HG03558 (cell line): Measurements from ENCODE around the gene ZDHHC1.

Experiments used
- ATAC-seq: cut with Tn5 transposase; IDR thresholded peaks from one replicate; pipeline ENCODE4 v1.9.1; 2021; ENCODE audit warnings: moderate number of reproducible peaks; ENCODE audit not compliant: unreplicated experiment; ENCODE audit errors: extremely low read depth

Gene ZDHHC1

GRCh38 chr16:67413978-67414911 lies 2.0 kb downstream of the ZDHHC1 start:
- no peak for ATAC-seq

DNA sequence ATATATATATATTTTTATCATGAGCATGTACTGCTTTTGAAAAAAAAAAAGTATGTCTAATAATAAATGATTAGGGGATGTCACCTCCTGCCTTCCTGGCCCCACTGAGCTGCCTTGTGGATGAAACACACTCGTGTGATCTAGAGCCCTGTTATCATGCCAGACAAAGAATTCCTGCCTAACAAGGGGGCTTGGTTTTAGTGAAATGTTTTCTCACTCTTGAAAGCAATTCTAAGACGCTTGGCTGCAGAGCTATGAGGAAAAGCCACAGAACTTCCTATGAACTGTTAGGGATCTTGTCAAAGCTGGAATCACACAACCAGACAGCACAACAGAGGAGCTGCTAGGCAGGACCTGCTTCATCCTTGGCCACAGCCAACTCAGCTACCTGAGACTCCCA lies 4.0 kb downstream of the ZDHHC1 start:
- ATAC-seq, result no peak

DNA sequence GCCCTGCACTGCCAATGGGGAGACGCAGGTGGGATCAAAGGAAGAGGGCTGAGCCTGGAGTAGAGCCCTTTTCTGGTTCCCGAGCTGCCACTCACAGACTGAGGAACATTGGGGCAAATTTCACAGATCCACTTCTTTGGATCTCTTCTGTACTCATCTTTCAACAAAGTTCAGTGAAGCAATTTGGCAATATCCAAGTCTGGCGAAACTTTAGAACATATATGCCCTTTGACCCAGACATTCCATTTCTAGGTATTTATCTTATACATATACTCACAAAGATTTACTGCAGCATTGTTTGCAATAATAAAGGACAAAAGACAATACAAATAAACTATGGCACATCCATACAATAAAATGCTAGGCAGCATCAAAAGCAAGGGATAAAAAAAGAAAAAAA lies 4.9 kb downstream of the ZDHHC1 start:
- ATAC-seq, result no peak

GRCh38 chr16:67409631-67410030 lies 6.6 kb downstream of the ZDHHC1 start:
- ATAC-seq, result no peak

- no peak for ATAC-seq
These were observed 8.4 kb downstream of the ZDHHC1 start for GRCh38 chr16:67407788-67408452.

DNA sequence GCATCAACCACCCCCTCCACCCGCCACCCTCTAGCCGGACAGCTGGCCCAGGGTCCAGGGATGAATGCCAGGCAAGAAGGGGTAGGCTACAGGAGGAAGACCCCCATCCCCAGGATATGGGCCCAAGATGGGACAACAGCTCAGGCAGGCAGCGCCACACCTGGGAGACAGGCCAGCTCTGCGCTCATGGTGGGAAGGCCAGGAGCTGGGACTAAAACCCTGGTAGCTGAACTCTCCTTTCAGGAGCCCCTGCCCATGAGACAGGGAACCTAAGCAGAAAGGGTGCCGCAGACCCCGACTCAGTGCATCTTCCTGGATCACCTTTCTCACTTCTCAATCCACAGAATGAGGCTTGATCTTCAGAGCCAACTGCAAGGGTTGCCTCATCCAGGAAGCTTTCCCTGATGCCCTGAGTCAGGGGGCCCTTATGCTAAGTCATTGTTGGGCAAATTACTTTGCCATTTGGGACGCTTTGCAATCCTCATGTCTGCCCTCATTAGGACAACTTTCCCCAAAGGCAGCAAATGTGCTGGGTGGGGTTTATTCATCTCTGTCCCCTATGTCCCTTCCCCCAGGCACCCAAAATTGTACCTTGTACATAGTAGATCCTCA lies 9.0 kb downstream of the ZDHHC1 start:
- no peak for ATAC-seq

DNA sequence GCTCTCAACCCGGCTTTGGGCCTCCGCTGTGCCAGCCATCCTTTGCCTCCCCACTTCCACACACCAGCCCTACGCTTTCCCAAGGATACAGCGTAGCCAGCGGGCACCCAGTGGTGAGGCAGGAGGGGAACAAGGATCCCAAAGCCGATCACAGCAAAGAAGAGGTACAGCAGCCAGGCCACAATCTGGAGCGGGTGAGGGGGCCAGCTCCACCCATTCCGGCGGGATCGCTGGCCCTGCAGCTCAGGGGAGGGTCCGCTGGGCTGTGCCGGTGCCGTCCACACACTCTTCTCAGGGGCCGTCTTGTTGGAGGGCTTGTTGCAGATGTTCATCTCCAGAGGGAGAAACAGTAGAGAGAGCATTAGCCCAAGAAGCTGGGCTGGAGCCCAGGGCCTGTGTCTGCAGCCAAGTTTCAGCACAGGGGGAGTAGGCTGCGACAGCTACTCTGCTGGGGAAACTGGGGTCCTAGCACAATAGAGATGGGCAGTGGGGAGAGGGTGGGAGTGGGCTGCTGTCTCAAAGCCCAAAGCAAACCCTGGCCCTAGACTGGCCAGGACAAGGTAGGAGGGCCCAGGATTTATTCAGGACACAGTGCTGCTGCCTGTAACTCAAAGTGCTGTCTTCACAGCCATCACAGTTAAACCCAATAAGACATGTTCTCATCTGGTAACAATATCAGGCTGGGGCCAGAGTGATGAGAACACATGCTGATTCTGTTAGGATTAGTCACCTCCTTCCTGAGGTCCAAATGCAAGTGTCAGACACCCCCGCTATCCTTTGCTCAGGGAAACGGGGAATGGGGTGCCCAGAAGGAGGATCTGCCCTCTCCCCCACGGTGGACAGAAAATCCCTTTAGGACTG lies 9.9 kb downstream of the ZDHHC1 start:
- ATAC-seq, result no peak

GRCh38 chr16:67405336-67405735 lies 10.9 kb downstream of the ZDHHC1 start:
- no peak for ATAC-seq

- ATAC-seq, result no peak
These were observed 11.5 kb downstream of the ZDHHC1 start for GRCh38 chr16:67404740-67405226.

- no peak for ATAC-seq
These were observed 12.2 kb downstream of the ZDHHC1 start for GRCh38 chr16:67403976-67404555.

- ATAC-seq, result no peak
These were observed 15.4 kb downstream of the ZDHHC1 start for GRCh38 chr16:67400901-67401300.

GRCh38 chr16:67399749-67400704 lies 16.2 kb downstream of the ZDHHC1 start:
- ATAC-seq, result no peak

DNA sequence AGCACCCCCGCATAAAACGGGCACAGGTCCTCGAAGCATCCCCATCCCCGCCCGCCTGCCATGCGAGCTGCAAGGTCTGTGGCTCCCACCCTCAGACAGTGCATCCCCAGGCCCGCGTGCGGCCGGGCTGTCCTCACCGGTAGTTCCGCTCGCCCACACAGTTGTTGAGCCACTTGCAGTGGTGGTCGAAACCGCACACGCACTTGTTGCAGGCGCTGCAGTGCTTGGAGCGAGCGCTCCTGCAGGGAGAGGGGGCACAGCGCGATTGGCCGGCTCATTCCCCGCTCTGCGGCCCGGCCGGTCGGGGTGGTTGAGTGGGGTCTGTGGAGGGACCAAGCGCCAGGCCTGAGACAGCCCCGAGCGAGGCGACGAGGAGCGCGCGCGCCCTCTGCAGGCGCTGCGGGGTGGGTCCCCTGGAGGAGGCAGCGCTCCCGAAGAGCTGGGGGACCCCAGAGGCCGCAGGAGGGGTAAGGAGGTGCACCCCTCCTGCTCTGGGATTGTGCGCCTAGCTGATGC lies 17.0 kb downstream of the ZDHHC1 start:
- ATAC-seq, result no peak

DNA sequence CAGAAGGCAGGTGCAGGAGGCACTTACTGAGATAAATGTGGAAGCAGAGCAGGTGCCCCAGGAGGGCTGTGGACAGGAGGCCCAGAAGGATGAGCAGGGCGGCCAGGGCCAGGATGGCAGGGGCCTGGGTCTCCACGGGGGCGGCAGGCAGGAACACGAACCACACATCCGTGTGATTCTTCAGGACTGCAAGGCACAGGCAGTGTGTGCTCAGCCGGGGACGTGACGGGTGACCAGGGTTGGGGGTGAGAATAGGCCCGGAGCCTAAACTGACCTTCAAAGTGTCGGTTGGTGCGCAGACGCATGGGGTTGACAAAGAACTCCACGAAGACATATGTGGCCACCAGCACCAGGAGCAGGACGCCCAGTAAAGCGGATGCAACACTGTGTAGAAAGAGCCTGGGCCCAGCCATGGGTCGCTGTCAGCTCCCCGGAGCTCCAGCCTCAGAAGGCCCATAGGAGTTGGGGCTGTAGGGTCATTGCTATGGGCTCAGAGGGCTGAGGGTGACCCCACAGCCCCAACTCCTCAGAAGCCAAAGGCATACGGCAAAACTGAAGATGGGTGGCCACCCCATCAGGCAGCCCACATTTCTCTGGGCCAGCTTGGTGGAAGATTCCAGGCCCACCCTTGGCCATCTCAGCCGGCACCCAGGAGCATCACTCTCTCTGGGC lies 17.6 kb downstream of the ZDHHC1 start:
- ATAC-seq, result no peak

- no peak for ATAC-seq
These were observed 18.3 kb downstream of the ZDHHC1 start for GRCh38 chr16:67397812-67398545.

DNA sequence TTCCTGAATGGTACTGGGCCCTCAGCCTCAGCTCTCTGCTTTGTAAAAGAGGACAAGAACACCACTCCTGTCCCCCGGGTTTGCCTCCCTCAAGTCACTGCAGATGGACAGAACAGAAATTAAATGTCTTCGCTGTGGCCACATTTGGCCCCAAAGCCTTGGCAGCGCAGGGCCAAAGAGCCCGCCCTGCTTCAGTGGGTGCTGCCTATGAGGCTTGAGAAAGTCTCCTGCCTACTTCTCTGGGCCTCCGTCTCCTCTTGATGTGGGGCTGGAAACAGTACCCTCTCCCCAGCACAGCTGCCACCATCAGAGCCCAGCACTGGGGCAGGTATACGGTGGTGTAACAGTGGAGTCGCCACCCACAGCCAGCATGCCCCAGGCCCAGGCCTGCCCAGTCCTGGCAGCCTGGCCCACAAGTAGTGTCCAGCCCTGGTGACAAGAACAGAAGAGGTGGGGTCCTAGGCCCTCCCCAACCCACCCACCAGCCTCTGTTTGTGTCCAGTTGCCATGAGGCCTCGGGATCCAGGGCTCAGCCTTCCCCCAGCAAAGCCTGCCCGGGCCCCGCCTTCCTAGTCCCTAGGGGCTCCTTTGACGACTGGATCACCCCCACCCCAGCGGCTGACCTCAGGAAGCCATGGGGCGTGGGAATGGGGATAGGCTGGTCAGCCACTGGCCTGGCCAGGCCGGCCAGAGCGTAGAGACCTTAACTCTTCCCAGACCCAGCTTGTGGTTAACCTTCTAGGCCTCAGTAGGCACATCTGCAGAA lies 19.1 kb downstream of the ZDHHC1 start:
- ATAC-seq, result no peak
